ENCODE results near the gene CBLIF. TPM values are rescaled to one million over a fixed set of nuclear protein-coding genes. Genes with fewer than 3 reads are reported as not detected.

CBLIF gene
- total and polyA plus RNA-seq, 2 of the 13 experiments (the other 11 are each of a cell fraction or from before 2014, with no cell fraction given): not detected

GRCh38 chr11:59822989-59823566, 22.2 kb downstream of the CBLIF start (continued):
- TF ChIP-seq ZNF101 (CRISPR knock-in tag; IDR thresholded peaks at IDR 0.05; ENCODE audit: borderline replicate concordance, low read depth) (no peak), FOXK2 (IDR thresholded peaks at IDR 0.05) (no peak), ZNF484 (CRISPR knock-in tag; IDR thresholded peaks at IDR 0.05; ENCODE audit: borderline replicate concordance, low read depth) (no peak), CEBPG (CRISPR knock-in tag; IDR thresholded peaks at IDR 0.05) (peak; percentile 75), IKZF1 (IDR thresholded peaks at IDR 0.05) (no peak), ZNF720 (CRISPR knock-in tag; IDR thresholded peaks at IDR 0.05) (no peak), ZBTB3 (CRISPR knock-in tag; IDR thresholded peaks at IDR 0.05; ENCODE audit: borderline replicate concordance, low read depth) (no peak), KAT2B (IDR thresholded peaks at IDR 0.05; ENCODE audit: borderline replicate concordance, low read depth, low read length) (no peak), SMC3 (IDR thresholded peaks at IDR 0.05; ENCODE audit: low read length) (peak; percentile 75), ZNF775 (CRISPR knock-in tag; IDR thresholded peaks at IDR 0.05; ENCODE audit: borderline replicate concordance) (no peak), ZNF350 (CRISPR knock-in tag; IDR thresholded peaks at IDR 0.05; ENCODE audit: borderline replicate concordance, low read depth) (no peak), IKZF4 (CRISPR knock-in tag; IDR thresholded peaks at IDR 0.05; ENCODE audit: borderline replicate concordance, low read depth, not compliant biosample characterization) (no peak), SNRNP70 (IDR thresholded peaks at IDR 0.05; ENCODE audit: low read depth, low read length) (no peak), USF2 (IDR thresholded peaks at IDR 0.05; ENCODE audit: low read depth, low read length) (no peak), USF2 (CRISPR knock-in tag; IDR thresholded peaks at IDR 0.05; ENCODE audit: borderline replicate concordance) (no peak)
- TF ChIP-seq, protein P1, sequence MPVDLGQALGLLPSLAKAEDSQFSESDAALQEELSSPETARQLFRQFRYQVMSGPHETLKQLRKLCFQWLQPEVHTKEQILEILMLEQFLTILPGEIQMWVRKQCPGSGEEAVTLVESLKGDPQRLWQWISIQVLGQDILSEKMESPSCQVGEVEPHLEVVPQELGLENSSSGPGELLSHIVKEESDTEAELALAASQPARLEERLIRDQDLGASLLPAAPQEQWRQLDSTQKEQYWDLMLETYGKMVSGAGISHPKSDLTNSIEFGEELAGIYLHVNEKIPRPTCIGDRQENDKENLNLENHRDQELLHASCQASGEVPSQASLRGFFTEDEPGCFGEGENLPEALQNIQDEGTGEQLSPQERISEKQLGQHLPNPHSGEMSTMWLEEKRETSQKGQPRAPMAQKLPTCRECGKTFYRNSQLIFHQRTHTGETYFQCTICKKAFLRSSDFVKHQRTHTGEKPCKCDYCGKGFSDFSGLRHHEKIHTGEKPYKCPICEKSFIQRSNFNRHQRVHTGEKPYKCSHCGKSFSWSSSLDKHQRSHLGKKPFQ (CRISPR knock-in tag; IDR thresholded peaks at IDR 0.05; ENCODE audit: insufficient replicate concordance): no peak
- TF ChIP-seq, protein P2, sequence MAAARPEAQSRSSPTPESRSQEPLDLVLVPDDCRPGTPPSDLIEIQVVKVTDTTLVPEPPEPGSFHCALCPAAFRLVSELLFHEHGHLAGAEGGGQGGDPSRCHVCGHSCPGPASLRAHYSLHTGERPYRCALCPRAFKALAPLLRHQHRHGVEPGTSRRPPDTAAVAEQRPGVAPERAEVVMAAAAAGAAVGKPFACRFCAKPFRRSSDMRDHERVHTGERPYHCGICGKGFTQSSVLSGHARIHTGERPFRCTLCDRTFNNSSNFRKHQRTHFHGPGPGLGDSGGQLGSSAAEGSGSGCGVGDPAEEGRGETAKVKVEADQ (CRISPR knock-in tag; IDR thresholded peaks at IDR 0.05; ENCODE audit: borderline replicate concordance): no peak
- TF ChIP-seq, protein P3, sequence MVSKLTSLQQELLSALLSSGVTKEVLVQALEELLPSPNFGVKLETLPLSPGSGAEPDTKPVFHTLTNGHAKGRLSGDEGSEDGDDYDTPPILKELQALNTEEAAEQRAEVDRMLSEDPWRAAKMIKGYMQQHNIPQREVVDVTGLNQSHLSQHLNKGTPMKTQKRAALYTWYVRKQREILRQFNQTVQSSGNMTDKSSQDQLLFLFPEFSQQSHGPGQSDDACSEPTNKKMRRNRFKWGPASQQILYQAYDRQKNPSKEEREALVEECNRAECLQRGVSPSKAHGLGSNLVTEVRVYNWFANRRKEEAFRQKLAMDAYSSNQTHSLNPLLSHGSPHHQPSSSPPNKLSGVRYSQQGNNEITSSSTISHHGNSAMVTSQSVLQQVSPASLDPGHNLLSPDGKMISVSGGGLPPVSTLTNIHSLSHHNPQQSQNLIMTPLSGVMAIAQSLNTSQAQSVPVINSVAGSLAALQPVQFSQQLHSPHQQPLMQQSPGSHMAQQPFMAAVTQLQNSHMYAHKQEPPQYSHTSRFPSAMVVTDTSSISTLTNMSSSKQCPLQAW (CRISPR knock-in tag; IDR thresholded peaks at IDR 0.05): no peak
- TF ChIP-seq, protein P4, sequence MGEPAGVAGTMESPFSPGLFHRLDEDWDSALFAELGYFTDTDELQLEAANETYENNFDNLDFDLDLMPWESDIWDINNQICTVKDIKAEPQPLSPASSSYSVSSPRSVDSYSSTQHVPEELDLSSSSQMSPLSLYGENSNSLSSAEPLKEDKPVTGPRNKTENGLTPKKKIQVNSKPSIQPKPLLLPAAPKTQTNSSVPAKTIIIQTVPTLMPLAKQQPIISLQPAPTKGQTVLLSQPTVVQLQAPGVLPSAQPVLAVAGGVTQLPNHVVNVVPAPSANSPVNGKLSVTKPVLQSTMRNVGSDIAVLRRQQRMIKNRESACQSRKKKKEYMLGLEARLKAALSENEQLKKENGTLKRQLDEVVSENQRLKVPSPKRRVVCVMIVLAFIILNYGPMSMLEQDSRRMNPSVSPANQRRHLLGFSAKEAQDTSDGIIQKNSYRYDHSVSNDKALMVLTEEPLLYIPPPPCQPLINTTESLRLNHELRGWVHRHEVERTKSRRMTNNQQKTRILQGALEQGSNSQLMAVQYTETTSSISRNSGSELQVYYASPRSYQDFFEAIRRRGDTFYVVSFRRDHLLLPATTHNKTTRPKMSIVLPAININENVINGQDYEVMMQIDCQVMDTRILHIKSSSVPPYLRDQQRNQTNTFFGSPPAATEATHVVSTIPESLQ (CRISPR knock-in tag; conservative IDR thresholded peaks at IDR 0.05): no peak
- TF ChIP-seq, protein P5, sequence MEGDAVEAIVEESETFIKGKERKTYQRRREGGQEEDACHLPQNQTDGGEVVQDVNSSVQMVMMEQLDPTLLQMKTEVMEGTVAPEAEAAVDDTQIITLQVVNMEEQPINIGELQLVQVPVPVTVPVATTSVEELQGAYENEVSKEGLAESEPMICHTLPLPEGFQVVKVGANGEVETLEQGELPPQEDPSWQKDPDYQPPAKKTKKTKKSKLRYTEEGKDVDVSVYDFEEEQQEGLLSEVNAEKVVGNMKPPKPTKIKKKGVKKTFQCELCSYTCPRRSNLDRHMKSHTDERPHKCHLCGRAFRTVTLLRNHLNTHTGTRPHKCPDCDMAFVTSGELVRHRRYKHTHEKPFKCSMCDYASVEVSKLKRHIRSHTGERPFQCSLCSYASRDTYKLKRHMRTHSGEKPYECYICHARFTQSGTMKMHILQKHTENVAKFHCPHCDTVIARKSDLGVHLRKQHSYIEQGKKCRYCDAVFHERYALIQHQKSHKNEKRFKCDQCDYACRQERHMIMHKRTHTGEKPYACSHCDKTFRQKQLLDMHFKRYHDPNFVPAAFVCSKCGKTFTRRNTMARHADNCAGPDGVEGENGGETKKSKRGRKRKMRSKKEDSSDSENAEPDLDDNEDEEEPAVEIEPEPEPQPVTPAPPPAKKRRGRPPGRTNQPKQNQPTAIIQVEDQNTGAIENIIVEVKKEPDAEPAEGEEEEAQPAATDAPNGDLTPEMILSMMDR (CRISPR knock-in tag; IDR thresholded peaks at IDR 0.05): peak; percentile 82
